ENCODE data around the gene CYB5RL.

The CYB5RL gene

GRCh38 chr1:54165146-54165545 is 34.7 kb downstream of the CYB5RL start:
- Histone ChIP-seq H3K4me3 (ENCODE audit: insufficient read depth in 1 of 2, low read depth in 1 of 2, low read length in 2 of 2) (no peak overlapping the region), H3K4me2 (ENCODE audit: low read length, poor library complexity, severe bottlenecking) (no peak overlapping the region)
- 93% methylated on average over 15 of the region's 15 CpGs for WGBS

GRCh38 chr1:54163573-54163972 is 36.3 kb downstream of the CYB5RL start:
- Histone ChIP-seq H3K23ac (ENCODE audit: low read length in 2 of 2) (no peak overlapping the region), H3K18ac (ENCODE audit: low read depth in 1 of 2, low read length in 2 of 2) (no peak overlapping the region), H4K8ac (ENCODE audit: low read length) (no peak overlapping the region), H2AFZ (ENCODE audit: low read depth, low read length) (no peak overlapping the region), H3K4me2 (ENCODE audit: low read length, poor library complexity, severe bottlenecking) (no peak overlapping the region), H3K4me3 (ENCODE audit: insufficient read depth in 1 of 2, low read depth in 1 of 2, low read length in 2 of 2) (no peak overlapping the region), H2AK5ac (ENCODE audit: low read length, severe bottlenecking) (no peak overlapping the region), H2BK120ac (ENCODE audit: low read depth, low read length) (no peak overlapping the region), H3K14ac (ENCODE audit: low read length in 2 of 2) (no peak overlapping the region), H3K27me3 (ENCODE audit: control insufficient read depth in 1 of 2, insufficient read depth in 1 of 2, low read length in 2 of 2) (peaks cover 24 to 27% of the 10 kb centered on the region in 2 experiments), H3K79me1 (replicated peaks; ENCODE audit: low read length, poor library complexity, severe bottlenecking) (no peaks in the 10 kb centered on the region), H3K4me1 (ENCODE audit: control insufficient read depth, insufficient read depth, low read depth, low read length) (peaks cover 2% of the 10 kb centered on the region), H3K9ac (ENCODE audit: low read length) (no peak overlapping the region), H3K9me3 (ENCODE audit: control insufficient read depth, low read length) (no peaks in the 10 kb centered on the region), H2BK15ac (ENCODE audit: low read depth, poor library complexity, severe bottlenecking) (no peak overlapping the region), H3K36me3 (ENCODE audit: control insufficient read depth in 1 of 2, insufficient read depth in 2 of 2, low read depth in 1 of 2, low read length in 2 of 2) (peaks cover 0 to 3% of the 10 kb centered on the region in 2 experiments), H3K27ac (ENCODE audit: low read length, poor library complexity, severe bottlenecking) (no peak overlapping the region), H2BK12ac (ENCODE audit: low read length in 2 of 2) (no peak overlapping the region), H4K91ac (ENCODE audit: low read length) (no peak overlapping the region), H3K4ac (ENCODE audit: low read depth in 1 of 2, low read length in 2 of 2) (no peak overlapping the region), H2BK5ac (ENCODE audit: low read depth, low read length, poor library complexity, severe bottlenecking) (no peak overlapping the region)
- WGBS, result 88% methylated on average over 5 of the region's 5 CpGs
- no peak for DNase-seq

More at GRCh38 chr1:54165146-54165545, 34.7 kb downstream of the CYB5RL start:
- Histone ChIP-seq H3K79me1 (replicated peaks; ENCODE audit: low read length, poor library complexity, severe bottlenecking) (no peaks in the 10 kb centered on the region), H2AFZ (ENCODE audit: low read depth, low read length) (no peak overlapping the region), H3K4ac (ENCODE audit: low read depth in 1 of 2, low read length in 2 of 2) (no peak overlapping the region), H3K14ac (ENCODE audit: low read length in 2 of 2) (no peak overlapping the region), H3K27me3 (ENCODE audit: control insufficient read depth in 1 of 2, insufficient read depth in 1 of 2, low read length in 2 of 2) (peaks cover 24% of the 10 kb centered on the region in 2 experiments), H2BK15ac (ENCODE audit: low read depth, poor library complexity, severe bottlenecking) (no peak overlapping the region), H3K23ac (ENCODE audit: low read length in 2 of 2) (no peak overlapping the region), H4K8ac (ENCODE audit: low read length) (no peak overlapping the region), H2AK5ac (ENCODE audit: low read length, severe bottlenecking) (no peak overlapping the region), H2BK12ac (ENCODE audit: low read length in 2 of 2) (no peak overlapping the region), H3K18ac (ENCODE audit: low read depth in 1 of 2, low read length in 2 of 2) (no peak overlapping the region), H3K9me3 (ENCODE audit: control insufficient read depth, low read length) (no peaks in the 10 kb centered on the region), H3K27ac (ENCODE audit: low read length, poor library complexity, severe bottlenecking) (no peak overlapping the region), H2BK120ac (ENCODE audit: low read depth, low read length) (no peak overlapping the region), H2BK5ac (ENCODE audit: low read depth, low read length, poor library complexity, severe bottlenecking) (no peak overlapping the region), H4K91ac (ENCODE audit: low read length) (no peak overlapping the region), H3K4me1 (ENCODE audit: control insufficient read depth, insufficient read depth, low read depth, low read length) (peaks cover 2% of the 10 kb centered on the region), H3K36me3 (ENCODE audit: control insufficient read depth in 1 of 2, insufficient read depth in 2 of 2, low read depth in 1 of 2, low read length in 2 of 2) (peaks cover 0 to 4% of the 10 kb centered on the region in 2 experiments), H3K9ac (ENCODE audit: low read length) (no peak overlapping the region)
- no peak for DNase-seq

- DNase-seq, result no peak
- H3K23ac ChIP-seq (ENCODE audit: low read length in 2 of 2), result no peak overlapping the region
- no peak overlapping the region for H3K4ac ChIP-seq (ENCODE audit: low read depth in 1 of 2, low read length in 2 of 2)
- no peak overlapping the region for H2BK120ac ChIP-seq (ENCODE audit: low read depth, low read length)
- H3K18ac ChIP-seq (ENCODE audit: low read depth in 1 of 2, low read length in 2 of 2), result no peak overlapping the region
- no peak overlapping the region for H2BK15ac ChIP-seq (ENCODE audit: low read depth, poor library complexity, severe bottlenecking)
- H2AK5ac ChIP-seq (ENCODE audit: low read length, severe bottlenecking), result no peak overlapping the region
- H3K9ac ChIP-seq (ENCODE audit: low read length), result no peak overlapping the region
- H3K9me3 ChIP-seq (ENCODE audit: control insufficient read depth, low read length), result no peaks in the 10 kb centered on the region
- H3K36me3 ChIP-seq (ENCODE audit: control insufficient read depth in 1 of 2, insufficient read depth in 2 of 2, low read depth in 1 of 2, low read length in 2 of 2), result no peaks in the 10 kb centered on the region
- H4K91ac ChIP-seq (ENCODE audit: low read length), result no peak overlapping the region
- no peak overlapping the region for H3K27ac ChIP-seq (ENCODE audit: low read length, poor library complexity, severe bottlenecking)
- no peak overlapping the region for H3K14ac ChIP-seq (ENCODE audit: low read length in 2 of 2)
- no peak overlapping the region for H3K4me3 ChIP-seq (ENCODE audit: insufficient read depth in 1 of 2, low read depth in 1 of 2, low read length in 2 of 2)
- peaks cover 5% of the 10 kb centered on the region for H3K4me1 ChIP-seq (ENCODE audit: control insufficient read depth, insufficient read depth, low read depth, low read length)
- H2BK12ac ChIP-seq (ENCODE audit: low read length in 2 of 2), result no peak overlapping the region
- H3K79me1 ChIP-seq (replicated peaks; ENCODE audit: low read length, poor library complexity, severe bottlenecking), result no peaks in the 10 kb centered on the region
- H2AFZ ChIP-seq (ENCODE audit: low read depth, low read length), result no peak overlapping the region
- 93% methylated on average over 3 of the region's 3 CpGs for WGBS
- no peak overlapping the region for H4K8ac ChIP-seq (ENCODE audit: low read length)
- peaks cover 24 to 27% of the 10 kb centered on the region in 2 experiments for H3K27me3 ChIP-seq (ENCODE audit: control insufficient read depth in 1 of 2, insufficient read depth in 1 of 2, low read length in 2 of 2)
- no peak overlapping the region for H2BK5ac ChIP-seq (ENCODE audit: low read depth, low read length, poor library complexity, severe bottlenecking)
- H3K4me2 ChIP-seq (ENCODE audit: low read length, poor library complexity, severe bottlenecking), result no peak overlapping the region
Observed at GRCh38 chr1:54163051-54163450, 36.8 kb downstream of the CYB5RL start.

GRCh38 chr1:54161495-54162168 is 38.2 kb downstream of the CYB5RL start:
- DNase-seq, result no peak
- Histone ChIP-seq H2AFZ (ENCODE audit: low read depth, low read length) (no peak overlapping the region), H2BK5ac (ENCODE audit: low read depth, low read length, poor library complexity, severe bottlenecking) (no peak overlapping the region), H3K4me1 (ENCODE audit: control insufficient read depth, insufficient read depth, low read depth, low read length) (peaks cover 6% of the 10 kb centered on the region), H2AK5ac (ENCODE audit: low read length, severe bottlenecking) (no peak overlapping the region), H3K4ac (ENCODE audit: low read depth in 1 of 2, low read length in 2 of 2) (no peak overlapping the region), H3K23ac (ENCODE audit: low read length in 2 of 2) (no peak overlapping the region), H2BK15ac (ENCODE audit: low read depth, poor library complexity, severe bottlenecking) (no peak overlapping the region), H3K9ac (ENCODE audit: low read length) (no peak overlapping the region), H3K18ac (ENCODE audit: low read depth in 1 of 2, low read length in 2 of 2) (no peak overlapping the region), H3K4me3 (ENCODE audit: insufficient read depth in 1 of 2, low read depth in 1 of 2, low read length in 2 of 2) (no peak overlapping the region), H3K79me1 (replicated peaks; ENCODE audit: low read length, poor library complexity, severe bottlenecking) (no peaks in the 10 kb centered on the region), H4K8ac (ENCODE audit: low read length) (no peak overlapping the region), H3K4me2 (ENCODE audit: low read length, poor library complexity, severe bottlenecking) (no peak overlapping the region), H4K91ac (ENCODE audit: low read length) (no peak overlapping the region), H2BK12ac (ENCODE audit: low read length in 2 of 2) (no peak overlapping the region), H3K36me3 (ENCODE audit: control insufficient read depth in 1 of 2, insufficient read depth in 2 of 2, low read depth in 1 of 2, low read length in 2 of 2) (no peaks in the 10 kb centered on the region), H3K9me3 (ENCODE audit: control insufficient read depth, low read length) (no peaks in the 10 kb centered on the region), H3K27ac (ENCODE audit: low read length, poor library complexity, severe bottlenecking) (no peak overlapping the region), H3K27me3 (ENCODE audit: control insufficient read depth in 1 of 2, insufficient read depth in 1 of 2, low read length in 2 of 2) (peaks cover 24 to 27% of the 10 kb centered on the region in 2 experiments), H2BK120ac (ENCODE audit: low read depth, low read length) (no peak overlapping the region), H3K14ac (ENCODE audit: low read length in 2 of 2) (no peak overlapping the region)
- WGBS, result 79% methylated on average over 5 of the region's 6 CpGs

Data from mesenchymal stem cell (in vitro differentiated cells and primary cell).